Superior temporal gyrus (tissue), 1 donor: Measurements from ENCODE around the gene TMEM266.

Source experiments
- DNase-seq: peaks from one replicate; pipeline ENCODE4 v3.0.0-alpha.2; 2016; ENCODE audit errors: extremely low spot score

The TMEM266 gene

GRCh38 chr15:76162036-76162398, 102.2 kb downstream of the TMEM266 start:
- no peak for DNase-seq

- DNase-seq: no peak
Measured at GRCh38 chr15:76162784-76163456, 103.1 kb downstream of the TMEM266 start.

GRCh38 chr15:76163457-76164295, 103.9 kb downstream of the TMEM266 start:
- DNase-seq: no peak

- no peak for DNase-seq
Measured at GRCh38 chr15:76164602-76165001, 104.8 kb downstream of the TMEM266 start.

GRCh38 chr15:76165951-76166350, 106.2 kb downstream of the TMEM266 start:
- no peak for DNase-seq

- DNase-seq: no peak
Measured at GRCh38 chr15:76168237-76168984, 108.6 kb downstream of the TMEM266 start.

- DNase-seq: no peak
Measured at GRCh38 chr15:76169018-76169417, 109.2 kb downstream of the TMEM266 start.

GRCh38 chr15:76169911-76170800, 110.4 kb downstream of the TMEM266 start:
- no peak for DNase-seq

- no peak for DNase-seq
Measured at GRCh38 chr15:76172782-76173181, 113.0 kb downstream of the TMEM266 start.

GRCh38 chr15:76173317-76173834, 113.6 kb downstream of the TMEM266 start:
- no peak for DNase-seq

GRCh38 chr15:76174654-76175053, 114.9 kb downstream of the TMEM266 start:
- DNase-seq: no peak

GRCh38 chr15:76175442-76175841, 115.7 kb downstream of the TMEM266 start:
- DNase-seq: no peak

GRCh38 chr15:76176059-76176458, 116.3 kb downstream of the TMEM266 start:
- no peak for DNase-seq

- no peak for DNase-seq
Measured at GRCh38 chr15:76176487-76177085, 116.8 kb downstream of the TMEM266 start.

- DNase-seq: no peak
Measured at GRCh38 chr15:76177491-76178040, 117.8 kb downstream of the TMEM266 start.

GRCh38 chr15:76178296-76179000, 118.7 kb downstream of the TMEM266 start:
- DNase-seq: no peak

- no peak for DNase-seq
Measured at GRCh38 chr15:76179023-76179422, 119.2 kb downstream of the TMEM266 start.

- no peak for DNase-seq
Measured at GRCh38 chr15:76180321-76180720, 120.5 kb downstream of the TMEM266 start.

GRCh38 chr15:76181705-76182107, 121.9 kb downstream of the TMEM266 start:
- no peak for DNase-seq
